HG03139 (cell line): ENCODE measurements around the gene ACTMAP.
"Not testable (repeated sequence)": the region's sequence is repeated elsewhere in the genome, so short reads cannot be mapped to it uniquely, and the experiment has no call there.

Experiments
- ATAC-seq: cut with Tn5 transposase; IDR thresholded peaks from one replicate; pipeline ENCODE4 v1.9.1; 2021; ENCODE audit not compliant: unreplicated experiment

ACTMAP gene

DNA sequence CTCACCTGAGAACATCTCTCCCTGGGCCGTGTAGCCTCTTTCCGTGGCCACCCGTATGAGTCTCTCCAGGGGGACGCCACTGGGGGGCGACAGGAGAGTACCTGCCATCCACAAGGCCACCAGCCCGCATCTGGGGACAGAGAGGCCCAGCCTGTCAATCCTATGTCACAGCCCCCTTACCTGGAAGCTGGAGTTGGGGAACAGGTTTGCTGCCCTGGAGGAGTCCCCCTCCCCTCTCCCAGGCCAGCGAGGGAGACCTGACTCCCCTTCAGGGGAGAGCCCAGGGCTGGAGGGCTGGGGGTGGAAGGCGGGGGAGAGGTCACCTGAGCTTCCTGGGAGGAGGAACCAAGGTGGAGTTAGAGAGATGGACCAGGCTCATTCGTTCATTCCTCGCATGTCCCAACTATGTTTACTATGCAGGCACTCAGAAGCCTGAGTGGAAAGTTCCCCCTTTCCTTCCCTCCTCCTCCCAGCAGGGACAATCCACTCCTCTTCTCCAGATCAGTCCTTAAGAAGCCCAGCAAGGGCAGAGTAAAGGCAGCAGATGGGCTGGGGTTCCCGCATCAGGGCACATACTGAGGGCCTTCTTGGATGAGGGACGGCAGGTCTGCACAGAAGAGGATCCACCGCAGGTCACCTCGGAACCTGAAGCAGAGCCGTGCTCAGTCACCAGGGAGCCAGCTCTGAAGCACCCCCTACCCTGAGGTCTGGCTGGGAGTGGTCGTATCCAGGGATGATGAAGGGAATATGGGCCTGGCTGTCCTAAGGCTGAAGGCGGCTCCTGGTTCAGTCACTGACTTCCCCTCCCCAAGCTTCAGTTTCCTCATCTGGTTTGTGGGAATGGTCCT, 5.5 kb downstream of the ACTMAP start:
- no peak for ATAC-seq

DNA sequence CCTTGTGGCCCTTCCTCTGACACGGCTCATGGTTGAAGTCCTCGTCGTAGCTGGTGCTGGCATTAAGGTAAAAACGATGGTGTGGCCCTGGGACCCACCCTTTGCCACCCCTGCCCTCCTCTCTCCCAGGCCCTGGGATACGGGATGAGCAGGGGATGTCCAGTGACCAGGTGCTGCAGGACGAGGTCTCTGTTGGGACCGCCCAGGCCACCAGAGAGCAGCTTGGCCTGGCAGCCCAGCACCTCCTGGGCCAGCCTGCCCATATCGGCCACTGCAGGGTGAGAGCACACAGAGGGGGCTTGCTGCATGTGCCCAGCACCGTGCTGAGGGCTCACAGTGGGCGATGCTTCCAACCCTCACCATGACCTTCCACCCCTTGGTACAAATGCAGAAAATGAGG, 6.4 kb downstream of the ACTMAP start:
- ATAC-seq = no peak

DNA sequence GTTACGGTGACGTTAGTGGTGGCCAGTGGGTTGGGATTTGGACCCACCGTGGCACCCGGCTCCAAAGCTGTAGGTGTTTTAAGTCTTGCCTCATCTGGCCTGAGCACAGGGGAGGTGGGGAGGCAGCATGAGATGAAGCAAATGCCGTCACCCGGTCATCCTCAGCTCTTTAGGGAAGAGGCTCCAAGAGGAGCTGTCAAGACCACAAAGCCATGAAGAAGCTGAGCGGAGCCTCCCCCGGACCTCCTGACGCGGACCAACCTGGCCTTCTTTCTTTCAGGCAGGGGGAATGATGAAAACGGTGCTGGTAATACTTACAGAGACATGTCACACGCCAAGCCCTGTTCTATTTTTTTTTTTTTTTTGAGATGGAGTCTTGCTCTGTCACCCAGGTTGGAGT, 7.4 kb downstream of the ACTMAP start:
- ATAC-seq = no peak

DNA sequence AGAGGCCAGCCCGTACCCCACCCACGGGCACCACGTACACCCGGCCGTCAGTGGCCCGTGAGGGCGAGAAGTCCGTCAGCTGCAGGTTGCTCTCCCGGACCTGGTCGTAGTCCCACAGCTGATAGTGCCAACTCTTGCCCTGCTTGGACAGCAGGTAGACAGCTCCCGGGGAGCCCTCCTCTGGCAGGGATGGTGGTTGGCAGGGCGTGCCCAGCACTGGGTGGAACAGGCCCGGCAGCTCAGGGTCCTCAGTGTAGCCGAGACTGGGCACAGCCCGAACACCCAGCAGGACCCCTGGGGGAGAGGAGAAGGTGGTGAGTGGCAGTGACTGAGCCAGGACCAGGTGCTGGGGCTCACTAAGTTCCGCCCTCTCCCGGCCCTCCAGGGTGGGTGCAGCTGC, 7.8 kb downstream of the ACTMAP start:
- no peak for ATAC-seq

DNA sequence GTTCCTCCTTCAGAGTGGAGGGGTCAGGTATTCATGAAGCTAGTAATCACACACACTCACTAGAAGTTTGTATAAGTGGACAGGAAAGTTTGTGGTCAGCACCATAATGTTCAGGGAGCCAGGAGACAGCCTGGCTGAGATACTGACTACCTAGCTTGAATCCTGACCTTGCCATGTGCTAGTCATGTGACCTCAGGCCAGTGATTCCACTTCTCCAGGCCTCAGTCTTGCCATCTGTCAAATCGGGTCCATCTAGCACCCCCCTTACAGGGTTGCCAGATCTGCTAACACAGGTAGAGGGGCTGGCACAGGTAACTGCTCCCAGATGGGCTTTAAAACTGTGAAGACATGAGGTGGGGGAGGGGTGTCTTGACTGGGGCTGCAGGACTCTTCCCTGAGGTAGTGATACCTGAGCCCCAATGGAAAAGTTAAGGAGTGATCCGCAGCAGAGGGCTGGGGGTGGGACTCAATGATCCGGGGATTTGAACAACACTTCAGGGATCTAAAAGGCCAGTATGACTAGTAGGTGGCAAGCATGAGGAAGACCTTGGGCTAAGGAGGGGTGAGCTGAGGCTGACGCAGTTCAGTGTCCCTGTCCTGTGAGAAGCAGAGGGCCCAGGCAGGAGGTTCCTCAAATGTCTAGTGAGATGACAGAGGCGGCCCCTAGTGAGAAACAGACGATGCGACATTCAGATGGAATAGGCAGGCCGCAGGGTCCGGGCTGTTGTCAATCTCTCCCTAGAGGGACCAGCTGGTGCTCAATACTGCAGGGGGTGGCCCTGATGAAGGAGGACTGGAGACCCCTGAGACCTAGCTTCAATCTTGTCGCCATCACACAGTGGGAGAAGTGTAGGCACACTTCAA, 8.5 kb downstream of the ACTMAP start:
- no peak for ATAC-seq

DNA sequence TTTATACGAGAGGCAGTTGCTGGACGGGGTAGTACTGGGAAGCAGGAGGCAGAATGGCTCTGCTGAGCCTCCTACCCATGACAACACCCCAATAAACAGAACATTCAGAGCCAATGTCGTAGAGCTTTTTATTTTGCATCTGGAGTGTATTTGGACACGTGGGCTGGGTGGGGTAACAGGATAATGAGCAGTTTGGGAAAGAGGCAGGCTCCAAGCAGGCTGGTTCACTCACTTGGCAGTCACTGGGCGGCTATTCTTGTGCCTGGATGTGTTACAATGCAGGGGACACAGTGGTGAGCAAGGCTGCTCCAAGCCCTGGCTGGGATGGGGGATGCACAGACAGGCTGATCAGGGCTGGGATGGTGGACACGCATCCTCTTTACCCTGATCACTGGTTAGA, 9.5 kb downstream of the ACTMAP start:
- ATAC-seq = no peak

DNA sequence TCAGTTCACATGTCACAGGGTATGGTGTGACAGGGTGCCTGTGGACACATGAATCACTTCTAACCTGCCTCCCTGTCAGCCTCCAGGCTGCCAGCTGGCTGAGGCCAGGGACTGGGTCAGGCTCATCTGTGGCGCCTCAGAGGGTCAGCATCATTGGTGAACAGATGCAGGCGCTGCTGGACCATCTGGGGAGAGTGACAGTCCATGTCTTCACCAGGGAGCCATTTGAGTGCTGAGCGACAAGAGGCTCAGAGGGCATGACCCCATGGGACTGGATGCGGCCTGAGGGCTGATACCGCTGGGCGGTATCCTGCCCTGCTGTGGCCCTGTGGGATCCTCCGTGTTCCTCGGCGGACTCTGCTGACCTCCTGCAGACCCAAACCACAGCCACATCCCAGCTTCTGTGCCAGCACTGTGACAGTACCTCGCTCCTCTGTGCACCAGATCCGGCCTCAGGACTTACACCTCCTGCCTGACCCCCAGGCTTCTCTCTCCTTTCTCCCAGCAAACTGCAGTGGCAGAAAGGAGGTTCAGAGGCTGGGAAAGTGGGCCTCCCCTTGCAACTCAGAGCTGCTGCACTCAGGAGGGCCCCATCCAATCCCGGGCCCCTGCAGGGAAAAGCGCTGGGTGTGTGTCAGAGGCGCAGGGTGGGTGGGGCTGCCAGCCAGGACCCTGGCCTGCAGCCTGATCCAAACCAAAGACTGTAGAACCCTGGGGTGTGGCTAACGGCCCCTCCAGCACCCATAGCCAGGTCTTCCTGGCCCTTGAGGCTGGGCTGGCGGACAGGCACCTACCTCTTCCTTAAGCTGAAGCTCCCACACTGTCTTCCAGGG, 10.2 kb downstream of the ACTMAP start:
- ATAC-seq = no peak

DNA sequence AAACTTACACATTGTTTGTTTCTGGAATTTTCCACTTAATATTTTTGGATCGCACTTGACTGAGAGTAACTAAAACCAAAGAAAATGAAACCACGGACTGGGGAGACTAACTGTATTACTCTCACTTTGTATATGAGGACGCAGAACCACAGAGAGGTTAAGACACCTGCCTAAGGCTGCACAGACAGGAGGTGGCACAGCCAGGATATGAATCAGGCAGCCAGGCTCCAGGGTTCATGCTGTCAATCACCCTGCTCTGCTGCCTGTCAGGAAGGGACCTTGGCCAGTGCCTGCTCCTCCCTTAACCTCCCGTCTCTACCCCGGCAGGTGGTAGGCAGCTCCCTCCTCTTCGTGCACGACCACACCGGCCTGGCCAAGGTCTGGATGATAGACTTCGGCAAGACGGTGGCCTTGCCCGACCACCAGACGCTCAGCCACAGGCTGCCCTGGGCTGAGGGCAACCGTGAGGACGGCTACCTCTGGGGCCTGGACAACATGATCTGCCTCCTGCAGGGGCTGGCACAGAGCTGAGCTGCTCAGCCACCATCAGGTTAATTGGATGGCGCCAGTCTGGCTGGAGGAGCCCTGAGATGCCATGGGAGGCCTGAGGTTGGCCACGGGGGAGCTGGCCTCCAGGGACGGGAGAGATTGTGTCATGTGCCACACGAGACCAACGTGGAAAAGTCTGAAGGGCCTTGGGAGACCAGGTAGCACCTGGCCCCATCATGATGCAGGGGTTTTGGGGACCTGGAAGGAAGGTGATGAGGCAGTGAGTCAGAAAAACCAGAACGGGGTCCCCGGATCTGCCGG, 11.0 kb downstream of the ACTMAP start:
- no peak for ATAC-seq

DNA sequence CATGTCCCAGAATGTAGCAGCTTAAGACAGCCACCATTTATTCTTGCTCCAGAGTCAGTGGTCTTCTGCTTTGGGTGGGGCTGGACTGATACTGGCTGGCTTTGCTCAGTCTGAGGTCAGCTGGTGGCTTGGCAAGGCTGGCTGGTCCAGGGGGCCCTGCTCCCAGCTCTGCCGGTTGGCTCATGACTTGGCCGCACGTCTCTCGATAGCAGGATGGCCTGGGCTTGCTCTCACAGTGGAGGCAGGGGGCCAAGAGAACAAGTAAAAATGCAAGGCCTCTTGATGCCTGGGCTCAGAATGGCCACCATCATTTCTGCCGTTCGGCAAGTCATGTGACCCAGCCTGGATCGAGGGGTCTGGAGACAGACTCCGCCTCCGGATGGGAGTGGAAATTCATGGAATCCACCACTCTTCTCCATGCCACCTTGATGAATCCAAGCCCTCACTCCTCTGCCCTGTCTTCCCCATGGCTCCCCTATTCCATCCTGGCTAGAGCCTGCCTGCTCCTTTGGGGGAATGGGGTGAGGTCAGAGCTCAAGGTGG, 13.1 kb downstream of the ACTMAP start:
- no peak for ATAC-seq

DNA sequence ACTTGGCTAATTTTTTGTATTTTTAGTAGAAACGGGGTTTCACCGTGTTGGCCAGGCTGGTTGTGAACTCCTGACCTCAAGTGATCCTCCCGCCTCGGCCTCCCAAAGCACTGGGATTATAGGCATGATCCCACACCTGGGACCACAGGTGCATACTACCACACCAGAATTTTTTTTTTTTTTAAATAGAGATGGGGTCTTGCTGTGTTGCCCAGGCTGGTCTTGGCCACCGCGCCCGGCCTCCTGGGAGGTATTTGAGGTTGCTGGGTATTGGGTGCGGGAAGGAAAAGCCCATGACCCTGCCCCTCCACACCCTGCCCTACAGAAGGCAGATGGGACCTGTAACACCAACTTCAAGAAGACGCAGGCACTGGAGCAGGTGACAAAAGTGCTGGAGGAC, 13.6 kb downstream of the ACTMAP start:
- ATAC-seq = no peak

DNA sequence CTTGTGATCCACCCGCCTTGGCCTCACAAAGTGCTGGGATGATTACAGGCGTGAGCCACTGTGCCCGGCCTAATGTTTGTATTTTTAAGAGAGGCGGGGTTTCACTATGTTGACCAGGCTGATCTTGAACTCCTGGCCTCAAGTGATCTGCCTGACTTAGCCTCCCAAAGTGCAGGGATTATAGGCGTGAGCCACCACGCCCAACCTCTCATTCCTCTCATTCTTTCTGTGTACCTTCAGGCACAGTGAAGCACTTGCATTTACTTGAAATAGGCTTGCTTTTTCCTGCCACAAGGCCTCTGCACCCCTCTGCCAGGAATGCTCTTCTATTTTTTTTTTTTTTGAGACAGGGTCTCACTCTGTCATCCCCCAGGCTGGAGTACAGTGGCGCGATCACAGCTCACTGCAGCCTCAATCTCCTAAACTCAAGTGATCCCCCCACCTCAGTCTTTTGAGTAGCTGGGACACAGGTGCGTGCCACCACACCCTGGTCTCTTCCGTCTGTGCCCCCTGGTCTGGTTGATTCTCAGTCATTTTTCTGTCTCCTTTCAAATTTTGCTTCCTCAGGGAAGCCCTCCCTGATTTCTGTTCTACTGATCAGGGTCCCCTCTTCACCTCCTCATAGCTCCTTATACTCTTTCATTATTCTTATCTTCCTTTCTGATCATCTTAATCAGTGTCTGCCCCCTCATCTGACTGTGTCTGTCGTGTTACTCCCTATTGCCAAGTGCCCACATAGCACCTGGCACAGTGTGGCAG, 15.1 kb downstream of the ACTMAP start:
- no peak for ATAC-seq

DNA sequence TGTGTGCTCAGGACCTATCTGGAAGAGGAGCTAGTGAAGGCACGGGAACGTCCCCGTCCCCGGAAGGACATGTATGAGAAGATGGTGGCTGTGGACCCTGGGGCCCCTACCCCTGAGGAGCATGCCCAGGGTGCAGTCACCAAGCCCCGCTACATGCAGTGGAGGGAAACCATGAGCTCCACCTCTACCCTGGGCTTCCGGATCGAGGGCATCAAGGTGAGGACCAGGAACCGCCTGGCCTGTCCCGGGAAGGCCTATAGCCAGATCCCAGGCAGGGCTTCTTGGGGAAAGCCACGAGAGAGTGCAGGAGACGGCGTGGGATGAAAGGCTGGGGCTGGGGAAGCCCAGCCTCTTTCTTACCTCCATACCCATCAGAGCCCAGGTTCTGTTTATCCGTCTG, 17.1 kb downstream of the ACTMAP start:
- no peak for ATAC-seq

DNA sequence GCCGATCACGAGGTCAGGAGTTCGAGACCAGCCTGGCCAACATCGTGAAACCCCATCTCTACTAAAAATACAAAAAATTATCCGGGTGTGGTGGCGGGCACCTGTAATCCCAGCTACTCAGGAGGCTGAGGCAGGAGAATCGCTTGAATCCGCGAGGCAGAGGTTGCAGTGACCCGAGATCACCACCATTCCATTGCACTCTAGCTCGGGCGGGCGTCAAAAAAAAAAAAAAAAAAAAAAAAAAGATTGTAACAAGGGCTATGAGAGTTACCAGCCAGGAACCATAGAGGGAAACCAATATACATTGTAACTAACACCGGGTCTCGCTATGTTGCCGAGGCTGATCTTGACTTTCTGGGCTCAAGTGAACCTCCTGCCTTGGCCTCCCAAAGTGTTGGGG, 18.0 kb downstream of the ACTMAP start:
- not testable (repeated sequence) for ATAC-seq

DNA sequence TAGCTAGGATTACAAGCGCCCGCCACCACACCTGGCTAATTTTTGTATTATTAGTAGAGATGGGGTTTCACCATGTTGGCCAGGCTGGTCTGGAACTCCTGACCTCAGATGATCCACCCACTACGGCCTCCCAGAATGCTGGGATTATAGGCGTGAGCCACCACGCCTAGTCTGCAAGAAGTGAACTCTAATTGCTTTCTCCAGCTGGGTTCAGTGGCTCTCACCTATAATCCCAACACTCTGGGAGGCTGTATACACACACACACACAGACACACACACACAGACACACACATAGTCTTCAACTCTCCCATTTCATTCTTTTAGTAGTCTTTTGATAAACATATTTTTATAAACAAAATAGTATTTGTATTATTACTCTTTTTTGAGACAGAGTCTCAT, 20.2 kb downstream of the ACTMAP start:
- not testable (repeated sequence) for ATAC-seq

DNA sequence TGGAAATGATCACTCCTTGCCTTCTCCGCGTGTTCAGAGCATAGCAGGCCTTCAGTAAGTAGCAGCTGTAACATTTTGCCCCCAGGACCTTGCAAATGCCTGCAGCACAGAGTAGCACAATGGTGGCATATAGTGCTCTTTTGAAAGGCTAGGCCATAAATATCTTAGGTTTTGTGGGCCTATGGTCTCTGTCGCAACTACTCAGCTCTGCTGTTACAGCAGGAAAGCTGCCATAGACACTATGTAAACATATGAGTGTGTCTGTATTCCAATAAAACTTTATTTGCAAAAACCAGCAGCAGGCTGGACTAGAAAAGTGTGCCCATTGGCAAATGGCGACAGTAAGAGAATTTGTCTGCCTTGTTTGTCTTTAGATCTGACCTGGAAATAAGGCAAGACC, 24.0 kb downstream of the ACTMAP start:
- no peak for ATAC-seq

DNA sequence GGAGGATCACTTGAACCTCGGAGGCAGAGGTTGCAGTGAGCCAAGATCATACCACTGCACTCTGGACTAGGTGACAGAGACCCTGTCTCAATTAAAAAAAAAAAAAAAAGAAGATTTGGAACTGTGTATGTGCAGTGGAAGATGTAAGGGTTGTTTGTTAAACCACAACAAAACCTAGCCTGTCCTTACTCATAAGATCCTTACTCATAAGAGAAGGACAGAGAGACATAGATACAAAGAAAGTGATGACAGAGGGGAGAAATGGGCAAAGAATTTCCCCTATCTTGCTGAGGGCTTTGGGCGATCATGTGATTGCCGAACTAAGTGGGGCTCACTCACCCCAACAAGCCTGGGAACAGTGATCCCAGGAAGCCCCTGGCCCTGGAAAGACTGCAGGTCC, 25.4 kb downstream of the ACTMAP start:
- ATAC-seq = no peak

DNA sequence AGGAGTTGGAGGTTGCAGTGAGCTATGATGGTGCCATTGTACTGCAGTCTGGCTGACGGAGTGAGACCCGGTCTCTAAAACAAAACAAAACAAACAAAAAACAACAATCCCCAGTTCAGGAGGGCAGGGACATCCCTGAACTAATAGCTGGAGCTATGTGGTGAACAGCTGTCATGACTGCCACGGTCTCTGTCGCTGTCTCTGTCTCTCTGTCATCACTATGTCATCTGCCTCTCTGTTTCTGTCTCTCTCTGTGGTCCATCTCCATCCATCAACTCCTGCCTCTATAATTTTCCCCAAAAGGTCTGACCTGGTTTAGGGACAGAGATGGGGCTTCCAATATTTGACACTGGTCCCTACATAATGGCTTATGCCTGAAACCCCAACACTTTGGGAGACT, 26.0 kb downstream of the ACTMAP start:
- ATAC-seq = no peak

DNA sequence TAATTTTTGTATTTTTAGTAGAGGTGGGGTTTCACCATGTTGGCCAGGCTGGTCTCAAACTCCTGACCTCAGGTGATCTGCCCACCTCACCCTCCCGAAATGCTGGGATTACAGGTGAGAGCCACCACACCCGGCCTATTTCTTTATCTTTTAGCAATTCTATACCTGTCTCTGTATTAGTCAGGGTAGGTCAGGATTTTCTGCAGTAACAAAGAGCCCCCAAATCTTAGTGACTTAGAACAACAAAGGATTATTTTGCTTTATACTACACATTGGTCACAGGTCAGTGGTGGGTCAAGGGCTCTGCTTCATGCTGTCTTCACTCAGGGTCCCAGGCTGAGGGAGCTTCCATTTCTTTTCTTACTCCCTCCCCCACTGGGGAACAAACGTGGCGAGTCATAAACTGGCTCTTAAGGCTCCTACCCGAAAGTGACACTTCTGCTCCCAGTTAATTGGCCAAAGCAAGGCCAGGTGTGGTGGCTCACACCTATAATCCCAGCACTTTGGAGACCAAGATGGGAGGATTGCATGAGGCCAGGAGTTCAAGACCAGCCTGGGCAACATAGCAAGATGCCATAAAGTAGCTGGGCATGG, 26.5 kb downstream of the ACTMAP start:
- ATAC-seq = no peak
